Right cardiac atrium (tissue), 5 donors: ENCODE results near the gene METTL14. TPM values are rescaled to one million over a fixed set of nuclear protein-coding genes. Genes with fewer than 3 reads are reported as not detected.

Experiments
- ATAC-seq, 2 donors: fragments of 200-7000 bp; cut with Tn5 transposase; one replicate each; pipeline versions ENCODE4 v1.8.0 to v1.9.1; 2020; ENCODE audit warnings: moderate library complexity in 2 of 2, mild to moderate bottlenecking in 1 of 2
- DNase-seq, 3 donors: peaks; one replicate each; pipeline ENCODE4 v3.0.0-alpha.2; 2020
- H3K27ac ChIP-seq: one replicate; pipeline ENCODE4 v1.5.1; 2013; ENCODE audit warnings: mild to moderate bottlenecking, low read length, control low read depth, moderate library complexity
- H3K27me3 ChIP-seq: one replicate; pipeline ENCODE4 v1.6.1; 2013; ENCODE audit not compliant: control insufficient read depth, insufficient read depth
- H3K4me1 ChIP-seq: one replicate; pipeline ENCODE4 v1.6.1; 2013; ENCODE audit warnings: low read length; ENCODE audit not compliant: control insufficient read depth, insufficient read depth
- H3K4me3 ChIP-seq: one replicate; pipeline ENCODE4 v1.5.1; 2013; ENCODE audit warnings: low read length, control low read depth
- H3K9me3 ChIP-seq: one replicate; pipeline ENCODE4 v1.6.1; 2013; ENCODE audit warnings: low read length; ENCODE audit not compliant: control insufficient read depth
- WGBS: extraction: QIAGEN DNeasy Blood & Tissue Kit; methylation state at CpG from one replicate; pipeline ENCODE4 v1.1.7; 2013; 5-methylcytosine and 5-hydroxymethylcytosine counted together
- intact Hi-C, 4 donors: fragments of 100-400 bp; cut with DNase I; formaldehyde crosslinking; loops; one replicate each; pipeline versions ENCODE4 v1.11.0 to v1.14.0; 2022 to 2023
- polyA plus RNA-seq: library from polyadenylated mRNA; stranded (reverse); fragments of 200-250 nt; gene quantifications from one replicate; pipeline ENCODE4 v1.2.3, GENCODE V29; 2013
- total RNA-seq, 4 donors: library from RNA; stranded (reverse); fragmentation: NEBNext Ultra II Directional; extraction: Animal tissue kit (Norgen Biotek cat#: 25700); gene quantifications; one replicate each; pipeline ENCODE4 v1.2.1, GENCODE V29; 2021
- donor health status: healthy with polysubstance abuse.
- donor health status: DM: no; HTN: yes; CAD: no.
- donor health status: DM: no; HTN: no; CAD: no.
- donor health status: DM: no; HTN: yes; CAD: no; lungs with severe emphysema.
- donor health status: DM: yes; HTN: yes; CAD: no.

Gene METTL14
- total and polyA plus RNA-seq, 5 donors, result 5.9 to 38.9 (median 32.8) TPM

DNA sequence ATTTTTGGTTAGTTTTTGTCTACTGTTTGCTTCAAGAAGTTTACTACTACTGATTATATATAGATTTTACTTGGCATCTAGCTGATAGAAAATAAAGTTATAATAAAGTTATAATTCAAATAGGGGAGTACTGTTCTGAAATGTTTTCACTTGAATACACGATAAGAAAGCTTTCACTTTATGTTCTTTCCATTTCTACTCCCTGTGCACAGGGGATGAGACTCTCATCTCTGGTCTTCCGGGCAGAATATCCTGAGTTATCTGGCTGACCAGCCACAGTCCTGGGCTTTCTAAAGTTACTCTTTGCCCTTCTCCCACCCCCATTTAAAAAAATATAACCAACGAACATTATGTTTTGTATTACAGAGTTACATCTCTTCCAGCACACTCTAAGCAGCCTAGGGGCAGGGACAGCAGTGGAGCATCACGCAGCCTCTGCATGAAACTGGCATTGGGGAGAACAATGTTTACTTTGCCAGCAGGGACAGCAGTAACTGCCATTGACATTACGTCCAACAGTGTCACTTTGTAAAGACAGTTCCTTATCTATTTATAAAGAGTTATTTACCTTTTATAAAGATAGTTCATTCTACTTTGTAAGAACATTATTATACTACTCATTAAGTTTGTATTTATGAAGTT, 64.3 kb downstream of the METTL14 start:
- DNase-seq (peak in 1 of 3 donors; percentile 56), ATAC-seq (peak; percentile 30 to 40)
- no peak overlapping the region for H3K4me3 ChIP-seq
- intact Hi-C loops, result loop anchor here in 2 of 4 donors (10.0 kb wide), 2 partner anchors 145 to 225 kb away; no protein-coding TSS in a partner anchor
- H3K27ac ChIP-seq, result peak overlapping the region; percentile 62
- H3K27me3 ChIP-seq, result no peaks in the 10 kb centered on the region
- peaks cover 4% of the 10 kb centered on the region for H3K4me1 ChIP-seq
- H3K9me3 ChIP-seq, result no peaks in the 10 kb centered on the region
- 48% methylated on average over 5 of the region's 5 CpGs for WGBS

DNA sequence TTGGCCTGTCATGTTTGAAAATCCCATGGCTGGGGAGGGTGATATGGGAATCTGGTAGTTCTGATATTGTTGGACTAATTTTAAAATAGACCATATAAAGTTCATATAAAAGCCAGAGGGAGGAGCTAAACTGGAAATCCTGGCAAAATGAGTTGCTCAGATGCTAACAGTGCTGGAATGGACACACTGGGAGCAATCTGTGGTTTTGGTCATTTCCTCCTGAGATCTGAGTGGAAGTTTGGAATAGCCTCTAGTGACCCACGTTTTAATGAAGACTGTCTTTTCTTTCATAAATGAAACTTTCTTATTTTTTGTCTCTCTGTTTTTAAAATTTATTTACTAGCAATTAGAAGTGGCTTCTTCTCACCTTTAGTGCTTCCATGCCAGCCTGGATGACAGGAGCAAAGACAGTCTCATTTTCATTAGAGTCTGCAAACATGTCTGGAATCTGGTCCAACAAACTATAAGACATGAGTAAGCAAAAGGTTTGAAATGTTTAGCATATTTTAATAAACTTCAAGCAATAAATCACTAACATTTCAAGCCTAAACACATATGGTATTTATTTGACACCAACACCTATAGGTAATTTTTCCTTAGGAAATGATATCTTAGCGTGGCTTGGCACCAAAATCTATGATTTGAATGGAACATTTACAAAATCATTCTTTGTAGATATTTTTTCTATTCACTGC, 66.6 kb downstream of the METTL14 start:
- 67% methylated on average over 2 of the region's 2 CpGs for WGBS
- Histone ChIP-seq H3K4me1 (peaks cover 6% of the 10 kb centered on the region), H3K27me3 (no peaks in the 10 kb centered on the region), H3K27ac (peak overlapping the region; percentile 30), H3K9me3 (no peaks in the 10 kb centered on the region), H3K4me3 (no peak overlapping the region)
- intact Hi-C loops, result no loop called here
- DNase-seq (no peak), ATAC-seq (peak; percentile 20 to 40)

DNA sequence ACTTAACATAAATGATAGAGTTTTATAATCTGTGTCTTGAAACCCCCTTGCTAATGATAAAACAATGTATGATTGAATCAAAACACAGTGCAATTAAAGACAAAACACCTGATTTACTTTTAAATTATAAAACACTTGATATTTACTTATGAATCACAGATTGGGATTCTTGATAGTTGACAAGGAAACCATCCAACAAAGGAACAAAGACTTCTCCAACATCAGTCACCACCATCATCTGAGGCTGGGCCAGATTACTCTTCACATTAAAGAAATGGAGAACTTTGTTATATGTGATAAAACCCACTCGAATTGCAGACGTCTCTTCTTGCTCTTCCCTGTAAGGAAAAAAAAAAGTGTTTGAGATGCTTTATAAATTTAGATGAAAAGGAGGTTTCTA, 67.4 kb downstream of the METTL14 start:
- intact Hi-C loops, result no loop called here
- no peak overlapping the region for H3K27ac ChIP-seq
- ATAC-seq, result no peak

GRCh38 chr4:118753096-118753495, 67.9 kb downstream of the METTL14 start:
- no peak overlapping the region for H3K4me3 ChIP-seq
- ATAC-seq, result no peak
- intact Hi-C loops, result no loop called here
- DNase-seq, result no peak
- peaks cover 6% of the 10 kb centered on the region for H3K4me1 ChIP-seq
- H3K9me3 ChIP-seq, result no peaks in the 10 kb centered on the region
- no peak overlapping the region for H3K27ac ChIP-seq
- H3K27me3 ChIP-seq, result no peaks in the 10 kb centered on the region

More for the DNA sequence above, 67.4 kb downstream of the METTL14 start:
- H3K4me1 ChIP-seq, result peaks cover 6% of the 10 kb centered on the region
- DNase-seq, result no peak
- no peak overlapping the region for H3K4me3 ChIP-seq
- 65% methylated on average over 2 of the region's 2 CpGs for WGBS
- no peaks in the 10 kb centered on the region for H3K27me3 ChIP-seq
- H3K9me3 ChIP-seq, result no peaks in the 10 kb centered on the region

DNA sequence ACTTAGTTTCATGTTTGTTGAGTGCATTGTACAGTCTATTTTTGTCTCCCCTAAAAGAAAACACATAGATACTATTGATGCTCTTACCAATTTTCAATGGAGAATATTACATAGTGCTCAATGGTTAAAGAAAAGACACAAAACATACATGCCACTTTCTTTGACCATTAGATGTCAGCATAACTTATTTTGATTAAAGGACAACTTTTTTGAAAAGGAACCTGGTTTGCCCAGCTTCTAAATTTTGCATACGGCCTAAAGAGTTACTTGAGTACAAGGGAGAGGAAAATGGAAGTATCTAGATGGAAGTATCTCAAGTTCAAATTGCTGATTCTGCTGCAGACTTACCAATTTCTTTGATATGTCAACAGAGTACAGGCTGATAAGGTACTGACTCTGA, 68.5 kb downstream of the METTL14 start:
- H3K27ac ChIP-seq, result no peak overlapping the region

DNA sequence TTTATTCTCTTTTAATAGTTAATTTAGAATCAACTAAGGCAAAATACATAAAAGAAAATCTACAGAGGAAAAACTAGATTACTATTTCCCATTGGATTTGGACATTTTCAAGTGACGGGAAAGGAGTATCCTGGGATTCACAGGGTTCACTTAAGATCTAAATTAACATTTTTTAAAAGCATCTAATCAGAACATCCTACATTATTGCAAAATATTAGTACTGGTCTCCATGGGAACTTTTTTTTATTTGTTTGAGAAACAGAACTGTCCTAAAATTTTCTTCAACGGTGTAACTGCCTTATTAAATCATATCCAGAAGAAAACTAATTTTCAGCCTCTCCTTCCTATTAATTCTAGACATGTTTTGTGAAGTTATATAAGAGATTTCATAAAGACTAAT, 69.7 kb downstream of the METTL14 start:
- DNase-seq (no peak), ATAC-seq (peak in 1 of 2 donors; percentile 49)
- Histone ChIP-seq H3K4me3 (no peak overlapping the region), H3K27ac (no peak overlapping the region), H3K27me3 (no peaks in the 10 kb centered on the region), H3K9me3 (no peaks in the 10 kb centered on the region), H3K4me1 (peaks cover 6% of the 10 kb centered on the region)
- intact Hi-C loops, result no loop called here
- 59% methylated on average over 2 of the region's 2 CpGs for whole genome bisulfite sequencing

More for the DNA sequence above, 68.5 kb downstream of the METTL14 start:
- 61% methylated on average over 1 of the region's 1 CpG for WGBS
- Histone ChIP-seq H3K4me3 (no peak overlapping the region), H3K9me3 (no peaks in the 10 kb centered on the region), H3K4me1 (peaks cover 6% of the 10 kb centered on the region), H3K27me3 (no peaks in the 10 kb centered on the region)
- intact Hi-C loops, result no loop called here
- DNase-seq (no peak), ATAC-seq (no peak)

- WGBS, result 54% methylated on average over 2 of the region's 2 CpGs
- Histone ChIP-seq H3K27me3 (no peaks in the 10 kb centered on the region), H3K9me3 (no peaks in the 10 kb centered on the region), H3K4me1 (peaks cover 6% of the 10 kb centered on the region), H3K27ac (no peak overlapping the region), H3K4me3 (no peak overlapping the region)
- ATAC-seq (peak; percentile 65 to 74), DNase-seq (no peak)
- intact Hi-C loops, result no loop called here
Observed at GRCh38 chr4:118755438-118756226, 70.4 kb downstream of the METTL14 start.

GRCh38 chr4:118756429-118756828, 71.2 kb downstream of the METTL14 start:
- intact Hi-C loops, result no loop called here
- WGBS, result 72% methylated on average over 3 of the region's 3 CpGs
- Histone ChIP-seq H3K4me1 (peaks cover 4% of the 10 kb centered on the region), H3K27me3 (no peaks in the 10 kb centered on the region), H3K27ac (peak overlapping the region; percentile 25), H3K4me3 (no peak overlapping the region), H3K9me3 (no peaks in the 10 kb centered on the region)
- ATAC-seq (no peak), DNase-seq (no peak)

DNA sequence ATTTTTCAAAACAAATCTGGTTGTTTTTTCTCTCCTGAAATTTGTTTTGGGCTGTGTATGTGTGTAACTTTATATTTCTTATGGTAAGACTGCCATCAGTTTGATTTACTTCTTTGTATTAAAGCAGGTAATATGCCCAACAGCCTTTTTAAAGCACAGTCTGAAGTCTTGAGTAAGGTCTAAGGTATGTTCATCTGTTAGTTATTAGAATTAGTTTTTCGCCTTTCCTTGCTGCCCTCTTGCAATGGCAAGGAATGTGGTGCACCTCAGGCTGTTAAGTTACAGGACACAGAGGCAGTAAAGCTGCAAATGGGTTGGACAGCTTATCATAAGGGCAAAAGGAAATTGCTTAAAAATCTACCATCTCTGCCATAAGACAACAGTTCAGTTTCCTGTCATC, 71.8 kb downstream of the METTL14 start:
- peaks cover 4% of the 10 kb centered on the region for H3K4me1 ChIP-seq

DNA sequence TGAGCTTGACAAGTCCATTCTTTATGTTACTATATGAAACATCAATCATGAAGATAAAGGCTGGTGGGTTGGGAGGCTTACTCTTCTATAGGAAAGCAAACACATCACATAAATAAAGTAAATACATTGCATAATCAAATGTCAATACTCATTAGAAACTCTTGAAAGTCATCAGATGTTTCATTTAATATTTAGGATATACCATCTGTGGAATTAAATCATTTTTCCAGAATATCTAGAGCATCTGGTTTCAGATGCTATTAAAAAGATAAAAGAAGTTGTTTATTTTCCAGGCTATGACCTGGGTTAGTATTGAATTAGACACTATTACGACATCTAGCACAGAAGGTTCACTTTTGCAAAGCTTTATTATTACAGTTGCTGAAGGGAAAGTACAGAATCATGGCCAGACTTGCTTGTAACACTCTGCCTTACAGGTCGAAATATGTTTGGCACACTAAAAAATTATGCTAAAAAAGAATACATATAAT, 72.6 kb downstream of the METTL14 start:
- peaks cover 4% of the 10 kb centered on the region for H3K4me1 ChIP-seq
- H3K4me3 ChIP-seq, result no peak overlapping the region
- DNase-seq (no peak), ATAC-seq (peak; percentile 40 to 47)
- no peak overlapping the region for H3K27ac ChIP-seq
- no peaks in the 10 kb centered on the region for H3K27me3 ChIP-seq
- intact Hi-C loops, result no loop called here
- no peaks in the 10 kb centered on the region for H3K9me3 ChIP-seq
- WGBS, result 58% methylated on average over 2 of the region's 2 CpGs

More for the DNA sequence above, 71.8 kb downstream of the METTL14 start:
- intact Hi-C loops, result no loop called here
- Histone ChIP-seq H3K4me3 (no peak overlapping the region), H3K9me3 (no peaks in the 10 kb centered on the region), H3K27me3 (no peaks in the 10 kb centered on the region), H3K27ac (no peak overlapping the region)
- no peak for DNase-seq
- WGBS, result 98% methylated on average over 1 of the region's 1 CpG
- no peak for ATAC-seq

- Histone ChIP-seq H3K4me1 (peaks cover 4% of the 10 kb centered on the region), H3K4me3 (no peak overlapping the region), H3K27me3 (no peaks in the 10 kb centered on the region), H3K9me3 (no peaks in the 10 kb centered on the region), H3K27ac (no peak overlapping the region)
- intact Hi-C loops, result no loop called here
- WGBS, result 37% methylated on average over 5 of the region's 5 CpGs
- DNase-seq (no peak), ATAC-seq (no peak)
Observed at GRCh38 chr4:118758293-118758692, 73.1 kb downstream of the METTL14 start.
